Hypothalamus (tissue), 51 donors: Measurements from ENCODE around the gene ERVK3-1.

ENCODE experiments used
- DNase-seq, 51 donors: peaks; one replicate each; lab custom pipeline; 2025; lab: John Stamatoyannopoulos, UW

Gene ERVK3-1

GRCh38 chr19:58304255-58304654 is 922 bp upstream of the ERVK3-1 start:
- no peak for DNase-seq

DNA sequence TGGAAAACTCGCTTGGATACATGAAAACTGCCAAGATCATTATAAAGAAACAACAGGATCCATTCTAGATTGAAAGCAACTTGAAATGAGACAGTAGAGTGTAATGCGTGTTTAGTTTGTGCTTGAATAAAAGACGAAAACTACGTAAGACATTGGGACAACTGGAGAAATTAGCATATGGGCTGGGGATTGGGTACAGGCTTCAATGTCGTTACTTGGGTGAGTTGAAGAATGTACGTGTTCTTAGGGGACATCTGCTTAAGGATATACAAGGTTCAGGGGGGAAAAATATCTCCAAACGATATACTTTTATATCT is 471 bp upstream of the ERVK3-1 start:
- no peak for DNase-seq

- DNase-seq: no peak
These were observed 751 bp downstream of the ERVK3-1 start for GRCh38 chr19:58305932-58306323.

GRCh38 chr19:58307736-58308135 is 2.6 kb downstream of the ERVK3-1 start:
- no peak for DNase-seq

DNA sequence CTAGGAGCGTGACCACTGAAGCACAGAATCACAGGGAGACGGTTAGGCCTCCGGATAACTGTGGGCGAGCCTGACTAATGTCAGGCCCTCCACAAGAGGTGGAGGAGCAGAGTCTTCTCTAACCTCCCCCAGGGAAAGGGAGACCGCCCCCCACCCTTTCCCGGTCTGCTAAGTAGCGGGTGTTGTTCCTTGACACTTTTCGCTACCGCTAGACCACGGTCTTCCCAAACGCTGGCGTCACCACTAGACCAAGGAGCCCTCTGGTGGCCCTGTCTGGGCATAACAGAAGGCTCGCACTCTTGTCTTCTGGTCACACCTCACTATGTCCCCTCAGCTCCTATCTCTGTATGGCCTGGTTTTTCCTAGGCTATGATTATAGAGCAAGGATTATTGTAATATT is 5.5 kb downstream of the ERVK3-1 start:
- DNase-seq: peak in 28 of 51 donors; percentile 0 to 52 (median 17)

- peak in 1 of 51 donors; percentile 14 for DNase-seq
These were observed 6.2 kb downstream of the ERVK3-1 start for GRCh38 chr19:58311345-58311865.

GRCh38 chr19:58315580-58315979 is 10.4 kb downstream of the ERVK3-1 start:
- no peak for DNase-seq

DNA sequence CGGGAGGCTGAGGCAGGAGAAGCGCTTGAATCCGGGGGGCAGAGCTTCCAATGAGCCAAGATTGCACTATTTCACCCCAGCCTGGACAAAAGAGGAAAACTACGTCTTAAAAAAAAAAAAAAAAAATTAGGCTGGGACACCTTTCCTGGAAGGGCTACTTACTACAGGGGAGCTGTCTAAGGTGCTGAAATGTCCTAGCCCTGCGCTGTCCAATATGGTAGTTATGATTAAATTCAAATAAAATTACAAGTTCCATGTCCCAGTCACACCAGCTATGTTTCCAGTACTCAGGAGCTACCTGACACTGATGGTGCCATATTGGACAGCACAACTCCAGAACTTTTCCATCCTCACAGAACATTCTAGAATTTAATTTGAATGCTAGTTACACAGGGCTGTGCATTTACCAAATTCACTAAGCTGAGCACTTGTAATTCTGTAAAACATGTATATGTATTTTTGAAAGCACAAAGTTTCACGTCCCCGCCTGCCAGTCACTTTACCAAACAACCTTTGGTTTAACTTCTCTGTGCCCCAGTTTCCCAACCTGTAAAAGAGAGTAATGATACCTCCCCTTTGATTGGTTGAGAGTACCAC is 12.4 kb downstream of the ERVK3-1 start:
- no peak for DNase-seq

- no peak for DNase-seq
These were observed 13.1 kb downstream of the ERVK3-1 start for GRCh38 chr19:58318297-58318696.

DNA sequence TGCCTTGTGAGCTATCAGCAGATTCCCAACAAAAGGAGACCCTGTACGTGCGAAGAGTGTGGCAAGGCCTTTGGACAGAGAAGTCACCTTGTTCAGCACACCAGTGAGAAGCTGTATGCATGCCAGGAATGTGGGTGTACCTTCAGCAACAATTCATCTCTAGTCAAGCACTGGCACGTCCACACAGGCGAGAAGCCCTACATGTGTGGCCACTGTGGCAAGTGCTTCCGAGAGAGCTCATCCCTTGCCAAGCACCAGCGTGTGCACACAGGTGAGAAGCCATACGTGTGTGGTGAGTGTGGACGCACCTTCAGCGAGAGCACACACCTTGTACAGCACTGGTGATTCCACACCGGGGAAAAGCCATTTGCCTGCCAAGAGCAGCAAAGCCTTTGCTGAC is 14.1 kb downstream of the ERVK3-1 start:
- DNase-seq: no peak

- peak in 1 of 51 donors; percentile 18 for DNase-seq
These were observed 20.3 kb downstream of the ERVK3-1 start for GRCh38 chr19:58325311-58326022.

GRCh38 chr19:58326501-58326913 is 21.3 kb downstream of the ERVK3-1 start:
- DNase-seq: no peak

GRCh38 chr19:58326914-58327726 is 21.9 kb downstream of the ERVK3-1 start, which contains the start of gene ZSCAN22:
ZSCAN22 (plus strand) TSS chr19:58326994; CDS start chr19:58334803, 7,809 bp downstream.
- DNase-seq: peak; percentile 82 to 100 (median 96)

GRCh38 chr19:58328999-58329398 is 23.8 kb downstream of the ERVK3-1 start:
- DNase-seq: no peak

DNA sequence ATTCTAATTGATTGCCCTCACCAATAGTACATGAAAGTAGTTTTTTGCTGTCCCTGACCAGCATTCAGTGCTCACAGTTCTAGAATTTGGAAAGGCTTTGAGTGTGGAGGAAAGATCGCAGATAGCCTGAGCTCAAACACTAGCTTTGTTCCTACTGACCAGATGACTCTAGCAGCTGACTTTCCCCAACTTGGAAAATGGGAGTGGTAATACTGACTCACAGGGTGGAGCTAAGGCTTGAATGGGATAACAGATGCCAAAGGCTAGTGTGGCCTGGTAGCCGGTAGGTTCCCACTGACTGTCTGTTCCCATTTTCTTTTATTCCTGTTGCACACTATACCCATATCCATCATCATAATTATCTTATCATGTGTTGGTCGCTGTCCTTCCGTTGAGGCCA is 25.3 kb downstream of the ERVK3-1 start:
- DNase-seq: peak in 26 of 51 donors; percentile 1 to 76 (median 44)

DNA sequence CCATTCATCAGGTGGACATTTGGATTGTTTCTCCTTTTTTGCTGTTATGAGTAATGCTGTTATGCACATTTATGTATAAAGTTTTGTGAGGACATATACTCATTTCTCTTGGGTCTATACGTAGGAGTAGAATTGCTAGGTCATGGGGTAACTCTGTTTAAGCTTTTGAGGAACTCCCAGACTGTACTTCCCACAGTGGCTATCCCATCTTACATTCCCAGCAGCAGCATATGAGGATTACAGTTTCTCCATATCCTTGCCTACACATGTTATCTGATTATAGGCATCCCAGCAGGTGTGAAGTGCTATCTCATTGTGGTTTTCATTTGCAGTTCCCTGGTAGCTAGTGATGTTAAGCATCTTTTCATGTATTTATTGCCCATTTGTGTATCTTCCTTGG is 27.5 kb downstream of the ERVK3-1 start:
- DNase-seq: no peak

GRCh38 chr19:58334691-58335249 is 29.6 kb downstream of the ERVK3-1 start:
- no peak for DNase-seq

- DNase-seq: no peak
These were observed 30.5 kb downstream of the ERVK3-1 start for GRCh38 chr19:58335630-58336029.

GRCh38 chr19:58336216-58336615 is 31.0 kb downstream of the ERVK3-1 start:
- no peak for DNase-seq

- DNase-seq: no peak
These were observed 31.6 kb downstream of the ERVK3-1 start for GRCh38 chr19:58336820-58337219.

DNA sequence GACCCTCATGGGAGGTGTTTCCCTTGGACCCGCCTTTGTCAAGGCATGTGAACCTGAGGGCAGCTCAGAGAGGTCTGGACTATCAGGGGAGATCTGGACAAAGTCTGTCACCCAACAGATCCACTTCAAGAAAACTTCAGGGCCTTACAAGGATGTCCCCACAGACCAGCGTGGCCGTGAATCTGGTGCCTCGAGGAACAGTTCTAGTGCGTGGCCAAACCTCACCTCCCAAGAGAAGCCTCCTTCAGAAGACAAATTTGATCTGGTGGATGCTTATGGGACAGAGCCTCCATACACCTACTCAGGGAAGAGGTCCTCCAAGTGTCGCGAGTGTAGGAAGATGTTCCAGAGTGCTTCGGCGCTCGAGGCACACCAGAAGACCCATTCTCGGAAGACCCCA is 33.2 kb downstream of the ERVK3-1 start:
- no peak for DNase-seq
